HepG2 (cell line): ENCODE results near the gene IRX4. TPM values are rescaled to one million over a fixed set of nuclear protein-coding genes. Genes with fewer than 3 reads are reported as not detected.
"Not testable (repeated sequence)": the region's sequence is repeated elsewhere in the genome, so short reads cannot be mapped to it uniquely, and the experiment has no call there.

Source experiments
- ATAC-seq: fragments of 200-7000 bp; cut with Tn5 transposase; 3 replicates; pipeline ENCODE4 v1.9.1; 2020; ENCODE audit warnings: mild to moderate bottlenecking, moderate library complexity
- BruUV-seq: library from RNA; stranded (reverse); fragments of 400-500 nt; replicated peaks from 2 replicates; lab custom pipeline; 2021; lab: Mats Ljungman, UMichigan
- CTCF ChIA-PET: fragments of 300-600 bp; formaldehyde crosslinking; extraction: SDS; loops from one replicate; lab custom pipeline; 2021; ENCODE audit warnings: low total read pairs, inconsistent platforms, low intra/inter-chr PET ratio; lab: Yijun Ruan, JAX
- POLR2A ChIA-PET: fragments of 350-600 bp; sonication (Branson Sonifier 250); formaldehyde crosslinking; loops from one replicate; lab custom pipeline; 2020; ENCODE audit warnings: antibody characterized with exemption, inconsistent platforms; lab: Yijun Ruan, JAX
- DNase-seq: peaks from one replicate; pipeline ENCODE4 v3.0.0-alpha.2; 2015; ENCODE audit warnings: low spot score
- FAIRE-seq: peaks from 3 replicates; lab custom pipeline; 2011; peaks lifted over from hg19 to GRCh38; lab: Jason Lieb, UNC
- H2AFZ ChIP-seq: one replicate; pipeline ENCODE4 v1.6.1; 2011; ENCODE audit warnings: low read length, inconsistent platforms
- H3K27ac ChIP-seq: fragments of 300-600 bp; 3 replicates; pipeline ENCODE4 v1.8.0; 2011; ENCODE audit warnings: mixed run types, mild to moderate bottlenecking, mixed read lengths, low read length, inconsistent platforms; ENCODE audit not compliant: insufficient read depth; ENCODE audit errors: extremely low read length
- H3K27me3 ChIP-seq, 2 experiments: fragments of 200-600 bp in 1 of 2; 2 replicates in 1 of 2; 3 replicates in 1 of 2; pipeline versions ENCODE4 v1.6.0 to v1.8.0; 2011; ENCODE audit warnings: low read length in 2 of 2, mild to moderate bottlenecking in 2 of 2, moderate library complexity in 2 of 2, inconsistent platforms in 1 of 2; ENCODE audit not compliant: insufficient read depth in 2 of 2, control insufficient read depth in 1 of 2
- H3K36me3 ChIP-seq, 2 experiments: fragments of 200-600 bp in 1 of 2; replicated peaks in 1 of 2; 2 replicates in 1 of 2; 3 replicates in 1 of 2; pipeline versions ENCODE4 v1.5.1 to v1.8.0; 2011; ENCODE audit warnings: low read length in 2 of 2, inconsistent platforms in 1 of 2; ENCODE audit not compliant: insufficient read depth in 2 of 2, control insufficient read depth in 1 of 2
- H3K4me1 ChIP-seq: 2 replicates; pipeline ENCODE4 v1.5.1; 2012; ENCODE audit warnings: low read length, inconsistent platforms; ENCODE audit not compliant: insufficient read depth
- H3K4me2 ChIP-seq: 2 replicates; pipeline ENCODE4 v1.6.0; 2011; ENCODE audit warnings: low read depth, low read length, inconsistent platforms
- H3K4me3 ChIP-seq, 3 experiments: fragments of 200-600 bp in 1 of 3; sonication (generic), shearing (Covaris generic) in 1 of 3; replicated peaks in 1 of 3; 2 replicates each; pipeline ENCODE4 v1.5.1; 2011 to 2016; ENCODE audit warnings: low read length in 3 of 3, inconsistent platforms in 2 of 3, low read depth in 2 of 3, mild to moderate bottlenecking in 2 of 3, control low read depth in 1 of 3, mixed read lengths in 1 of 3; ENCODE audit not compliant: insufficient read depth in 1 of 3
- H3K79me2 ChIP-seq: one replicate; pipeline ENCODE4 v1.6.1; 2011; ENCODE audit warnings: low read length, inconsistent platforms; ENCODE audit not compliant: insufficient read depth
- H3K9ac ChIP-seq: 2 replicates; pipeline ENCODE4 v1.6.0; 2011; ENCODE audit warnings: mild to moderate bottlenecking, low read depth, low read length, inconsistent platforms; ENCODE audit not compliant: insufficient read depth
- H3K9me3 ChIP-seq: 2 replicates; pipeline ENCODE4 v1.5.1; 2012; ENCODE audit warnings: mild to moderate bottlenecking, low read length
- H4K20me1 ChIP-seq: 2 replicates; pipeline ENCODE4 v1.6.0; 2011; ENCODE audit warnings: inconsistent platforms, mild to moderate bottlenecking, low read length, moderate library complexity; ENCODE audit not compliant: insufficient read depth
- ATF2 ChIP-seq: sonication (generic); formaldehyde crosslinking; IDR thresholded peaks from 2 replicates; pipeline ENCODE4 v1.4.0; 2020; ENCODE audit warnings: missing genetic modification reagents
- FOXA1 ChIP-seq, 2 experiments: fragments of 450-650 bp in 1 of 2; sonication (generic) in 1 of 2; formaldehyde crosslinking in 1 of 2; IDR thresholded peaks; 2 replicates each; pipeline versions ENCODE4 v1.4.0 to v1.6.1; 2016 to 2020; ENCODE audit warnings: missing genetic modification reagents in 1 of 2
- HDAC1 ChIP-seq: sonication (generic); formaldehyde crosslinking; IDR thresholded peaks from 2 replicates; pipeline ENCODE4 v1.5.1; 2020; ENCODE audit warnings: mild to moderate bottlenecking, missing genetic modification reagents
- MTF1 ChIP-seq: sonication (generic); formaldehyde crosslinking; IDR thresholded peaks from 2 replicates; pipeline ENCODE4 v1.5.0; 2020; ENCODE audit warnings: missing genetic modification reagents
- ZNF792 ChIP-seq: IDR thresholded peaks from 2 replicates; pipeline ENCODE4 v1.6.1; 2016
- WGBS: methylation state at CpG from one replicate; pipeline ENCODE4 v1.1.6; 2017; ENCODE audit warnings: low lambda C conversion rate; 5-methylcytosine and 5-hydroxymethylcytosine counted together
- in situ Hi-C: cut with HindIII; loops from 2 replicates; pipeline ENCODE4 v1.10.0; 2017; ENCODE audit warnings: low pct_unique_long_range_greater_than_20kb; ENCODE audit not compliant: extremely low pct_ligation_motif_present
- intact Hi-C: fragments of 100-400 bp; cut with micrococcal nuclease; formaldehyde crosslinking; loops from one replicate; pipeline ENCODE4 v1.10.0; 2022; ENCODE audit not compliant: unreplicated experiment
- polyA plus RNA-seq, 8 experiments: library from polyadenylated mRNA; depleted of rRNA in 3 of 8; stranded (reverse) in 7 of 8; unstranded in 1 of 8; fragments of >200 nt; fragmentation: Illumina TruSeq in 4 of 8; extraction: Trizol in 4 of 8; gene quantifications; 2 replicates each; pipeline versions ENCODE4 v1.2.1 to v1.2.3, GENCODE V29; 2011 to 2016; ENCODE audit warnings: low read depth in 4 of 8, missing spikeins in 1 of 8, mixed read lengths in 1 of 8; ENCODE audit not compliant: insufficient read depth in 1 of 8
- total RNA-seq, 5 experiments: library from RNA; depleted of rRNA; stranded (reverse); fragments of >200 nt; fragmentation: Illumina TruSeq; extraction: Trizol; gene quantifications; 2 replicates each; pipeline ENCODE4 v1.2.3, GENCODE V29; 2016; ENCODE audit warnings: low read depth in 1 of 5
- TF ChIP-seq, protein P1 (sequence below): sonication (generic); formaldehyde crosslinking; IDR thresholded peaks from 2 replicates; pipeline ENCODE4 v1.8.0; 2022; ENCODE audit warnings: missing genetic modification reagents, mild to moderate bottlenecking, inconsistent platforms, borderline replicate concordance

The IRX4 gene
- total and polyA plus RNA-seq, 2 of the 13 experiments (the other 11 are each of a cell fraction or from before 2014, with no cell fraction given): not detected

- TF ChIP-seq ATF2 (CRISPR knock-in tag): no peak
- TF ChIP-seq, protein P1, sequence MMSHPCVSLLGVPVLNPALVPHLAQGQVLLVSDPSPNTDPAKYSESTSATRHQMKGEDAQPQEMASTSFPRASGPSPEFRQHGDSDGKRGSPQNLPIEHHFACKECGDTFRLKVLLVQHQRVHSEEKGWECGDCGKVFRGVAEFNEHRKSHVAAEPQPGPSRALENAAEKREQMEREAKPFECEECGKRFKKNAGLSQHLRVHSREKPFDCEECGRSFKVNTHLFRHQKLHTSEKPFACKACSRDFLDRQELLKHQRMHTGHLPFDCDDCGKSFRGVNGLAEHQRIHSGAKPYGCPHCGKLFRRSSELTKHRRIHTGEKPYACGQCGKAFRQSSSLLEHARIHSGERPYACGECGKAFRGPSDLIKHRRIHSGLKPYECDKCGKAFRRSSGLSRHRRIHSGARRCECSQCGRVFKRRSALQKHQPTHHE (CRISPR knock-in tag): no peak
- TF ChIP-seq ZNF792 (CRISPR knock-in tag): no peak
- TF ChIP-seq HDAC1 (CRISPR knock-in tag): no peak
- no peak for TF ChIP-seq MTF1
- no peak for TF ChIP-seq FOXA1 (IDR thresholded peaks at IDR 0.05)
- no peak for TF ChIP-seq FOXA1 (CRISPR knock-in tag; IDR thresholded peaks at IDR 0.05)
- Histone ChIP-seq H3K27ac (no peak overlapping the region), H3K9ac (no peak overlapping the region), H3K4me2 (no peak overlapping the region), H3K27me3 (peaks cover 5 to 55% of the 10 kb centered on the region in 2 experiments; a peak in 3 of 5 replicates), H3K4me1 (no peaks in the 10 kb centered on the region), H3K9me3 (no peaks in the 10 kb centered on the region), H3K4me3 (no peak overlapping the region), H4K20me1 (no peaks in the 10 kb centered on the region), H3K36me3 (no peaks in the 10 kb centered on the region), H2AFZ (no peak overlapping the region), H3K79me2 (no peaks in the 10 kb centered on the region)
- WGBS: 26% methylated on average over 6 of the region's 14 CpGs
- ChIA-PET CTCF (no interaction called here), POLR2A (no interaction called here)
- DNase-seq: no peak
- in situ Hi-C loops: no loop called here
- intact Hi-C loops: no loop called here
- no TSS peak for BruUV-seq
- FAIRE-seq: no peak
- no peak for ATAC-seq
These were observed 11.3 kb downstream of the IRX4 start for GRCh38 chr5:1871441-1871840.

- H3K9me3 ChIP-seq, H3K4me1 ChIP-seq, CTCF ChIA-PET, in situ Hi-C loops, FAIRE-seq, H3K79me2 ChIP-seq, H3K27ac ChIP-seq, POLR2A ChIA-PET, intact Hi-C loops, H3K36me3 ChIP-seq, H3K9ac ChIP-seq, BruUV-seq, H2AFZ ChIP-seq, H4K20me1 ChIP-seq, DNase-seq, H3K4me3 ChIP-seq, H3K4me2 ChIP-seq, ATAC-seq: not testable (repeated sequence)
- WGBS: 69% methylated on average over 18 of the region's 21 CpGs
- peaks cover 4 to 58% of the 10 kb centered on the region in 2 experiments; a peak in 3 of 5 replicates for H3K27me3 ChIP-seq
These were observed 12.1 kb downstream of the IRX4 start for GRCh38 chr5:1870435-1871272.
